ENCODE results near the gene KNG1. TPM values are rescaled to one million over a fixed set of nuclear protein-coding genes. Genes with fewer than 3 reads are reported as not detected.

The KNG1 gene
- total RNA-seq, 1 experiment from 2014 or later: not detected

DNA sequence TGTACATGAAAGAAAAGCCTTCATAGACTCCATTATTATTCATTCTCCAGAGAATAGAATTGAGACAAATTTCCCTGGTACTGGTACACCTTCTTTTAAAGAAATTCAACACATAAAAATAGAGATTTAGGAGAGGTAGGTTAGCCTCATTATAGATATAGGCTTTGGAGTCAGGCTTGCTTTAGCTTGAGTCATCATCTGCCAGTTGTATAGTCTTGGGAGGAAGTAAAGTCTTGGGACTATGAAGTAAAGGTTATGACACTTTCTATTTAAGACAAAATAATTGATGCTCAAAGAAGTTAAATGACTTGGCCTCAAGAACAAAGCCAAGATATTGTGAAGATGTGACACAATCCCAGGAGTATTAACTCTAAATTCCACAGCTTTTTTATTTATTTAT, 47.0 kb upstream of the KNG1 start:
- no peaks in the 10 kb centered on the region for H3K36me3 ChIP-seq (ENCODE audit: insufficient read depth, low read length, poor library complexity, severe bottlenecking)
- H3K27me3 ChIP-seq (replicated peaks; ENCODE audit: insufficient read depth, low read depth, low read length, poor library complexity): peaks cover 23% of the 10 kb centered on the region
- ChIA-PET CTCF (no interaction called here), POLR2A (ENCODE audit: low non-redundant PET) (no interaction called here)
- DNase-seq (ENCODE audit: low spot score): no peak
- H3K27ac ChIP-seq (ENCODE audit: low read depth, low read length, poor library complexity, severe bottlenecking): no peak overlapping the region
- no peak overlapping the region for H3K4me3 ChIP-seq (ENCODE audit: low read depth, low read length, poor library complexity, severe bottlenecking)
- TF ChIP-seq CTCF (conservative IDR thresholded peaks at IDR 0.05; ENCODE audit: low read depth, low read length) (no peak), EZH2 (IDR thresholded peaks at IDR 0.05; ENCODE audit: borderline replicate concordance, low read depth, low read length, poor library complexity, severe bottlenecking) (no peak)
- H3K9me3 ChIP-seq (ENCODE audit: low read depth, low read length, poor library complexity, severe bottlenecking): no peaks in the 10 kb centered on the region
- intact Hi-C loops (cut with micrococcal nuclease; ENCODE audit: unreplicated experiment): no loop called here
- BruUV-seq (replicated peaks): no TSS peak
- H3K4me1 ChIP-seq (ENCODE audit: insufficient read depth, low read length, poor library complexity, severe bottlenecking): no peaks in the 10 kb centered on the region

DNA sequence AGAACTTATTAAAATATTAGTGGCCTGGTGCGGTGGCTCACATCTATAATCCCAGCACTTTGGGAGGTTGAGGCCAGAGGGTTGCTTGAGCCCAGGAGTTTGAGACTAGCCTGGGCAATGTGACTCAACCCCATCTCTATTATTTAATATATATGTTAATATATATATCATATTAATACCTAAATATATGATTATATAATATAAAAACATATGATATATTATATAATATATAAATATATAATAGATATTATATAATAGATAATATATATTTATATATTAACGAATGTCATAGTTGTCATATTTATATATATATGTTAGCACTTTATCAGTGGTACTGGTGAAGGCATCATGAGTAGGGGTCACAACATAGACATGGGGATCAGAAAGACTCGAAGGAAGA, 46.1 kb upstream of the KNG1 start:
- CTCF ChIA-PET: no interaction called here
- TF ChIP-seq CTCF (conservative IDR thresholded peaks at IDR 0.05; ENCODE audit: low read depth, low read length) (no peak), EZH2 (IDR thresholded peaks at IDR 0.05; ENCODE audit: borderline replicate concordance, low read depth, low read length, poor library complexity, severe bottlenecking) (no peak)
- no peaks in the 10 kb centered on the region for H3K4me1 ChIP-seq (ENCODE audit: insufficient read depth, low read length, poor library complexity, severe bottlenecking)
- no peak for DNase-seq (ENCODE audit: low spot score)
- no peaks in the 10 kb centered on the region for H3K9me3 ChIP-seq (ENCODE audit: low read depth, low read length, poor library complexity, severe bottlenecking)
- no peaks in the 10 kb centered on the region for H3K36me3 ChIP-seq (ENCODE audit: insufficient read depth, low read length, poor library complexity, severe bottlenecking)
- no peak overlapping the region for H3K4me3 ChIP-seq (ENCODE audit: low read depth, low read length, poor library complexity, severe bottlenecking)
- H3K27me3 ChIP-seq (replicated peaks; ENCODE audit: insufficient read depth, low read depth, low read length, poor library complexity): peaks cover 29% of the 10 kb centered on the region
- no TSS peak for BruUV-seq (replicated peaks)
- intact Hi-C loops (cut with micrococcal nuclease; ENCODE audit: unreplicated experiment): no loop called here
- POLR2A ChIA-PET (ENCODE audit: low non-redundant PET): no interaction called here
- H3K27ac ChIP-seq (ENCODE audit: low read depth, low read length, poor library complexity, severe bottlenecking): no peak overlapping the region

DNA sequence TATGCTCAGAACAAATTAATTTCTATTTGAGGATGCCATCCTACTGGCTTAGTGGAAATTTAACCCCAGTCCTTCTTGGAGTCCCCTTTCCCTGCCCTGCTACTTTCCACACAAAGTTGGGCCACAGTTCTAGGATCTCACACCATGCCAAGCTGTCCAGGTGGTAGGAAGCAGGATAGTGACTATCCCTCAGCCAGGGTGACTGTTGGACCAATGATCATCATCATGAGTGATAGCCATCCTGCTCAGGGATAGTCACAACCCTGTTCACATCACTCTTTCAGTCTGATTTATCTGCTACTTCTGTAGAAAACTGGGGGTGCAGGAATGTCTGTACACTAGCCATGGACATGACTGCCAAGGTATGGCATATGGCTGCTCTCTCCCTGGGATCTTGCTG, 38.6 kb upstream of the KNG1 start:
- DNase-seq (ENCODE audit: low spot score): no peak
- no peak overlapping the region for H3K27ac ChIP-seq (ENCODE audit: low read depth, low read length, poor library complexity, severe bottlenecking)
- no peak overlapping the region for H3K4me3 ChIP-seq (ENCODE audit: low read depth, low read length, poor library complexity, severe bottlenecking)
- ChIA-PET POLR2A (ENCODE audit: low non-redundant PET) (no interaction called here), CTCF (no interaction called here)
- intact Hi-C loops (cut with micrococcal nuclease; ENCODE audit: unreplicated experiment): no loop called here
- no TSS peak for BruUV-seq (replicated peaks)
- TF ChIP-seq EZH2 (IDR thresholded peaks at IDR 0.05; ENCODE audit: borderline replicate concordance, low read depth, low read length, poor library complexity, severe bottlenecking): no peak
- TF ChIP-seq CTCF (conservative IDR thresholded peaks at IDR 0.05; ENCODE audit: low read depth, low read length): no peak
- H3K27me3 ChIP-seq (replicated peaks; ENCODE audit: insufficient read depth, low read depth, low read length, poor library complexity): peaks cover 44% of the 10 kb centered on the region
- no peaks in the 10 kb centered on the region for H3K9me3 ChIP-seq (ENCODE audit: low read depth, low read length, poor library complexity, severe bottlenecking)
- no peaks in the 10 kb centered on the region for H3K4me1 ChIP-seq (ENCODE audit: insufficient read depth, low read length, poor library complexity, severe bottlenecking)
- no peaks in the 10 kb centered on the region for H3K36me3 ChIP-seq (ENCODE audit: insufficient read depth, low read length, poor library complexity, severe bottlenecking)

All from A673 (cell line).